Mesendoderm (in vitro differentiated cells): ENCODE measurements around the gene ARRB1.

Experiments
- DNase-seq: peaks from one replicate; pipeline ENCODE4 v3.0.0; 2013
- H2AK5ac ChIP-seq: 2 replicates; pipeline ENCODE4 v1.6.1; 2013; ENCODE audit warnings: low read length, inconsistent platforms
- H2BK120ac ChIP-seq: 2 replicates; pipeline ENCODE4 v1.6.1; 2013; ENCODE audit warnings: low read depth, mild to moderate bottlenecking, low read length, moderate library complexity, mixed read lengths
- H2BK15ac ChIP-seq: replicated peaks from 2 replicates; pipeline ENCODE4 v1.6.1; 2013; ENCODE audit warnings: low read depth, mild to moderate bottlenecking, moderate library complexity
- H2BK5ac ChIP-seq: 2 replicates; pipeline ENCODE4 v1.6.1; 2013; ENCODE audit warnings: low read length, inconsistent platforms
- H3K18ac ChIP-seq: 2 replicates; pipeline ENCODE4 v1.6.1; 2013; ENCODE audit warnings: mild to moderate bottlenecking, low read length, mixed read lengths
- H3K23ac ChIP-seq: one replicate; pipeline ENCODE4 v1.6.1; 2013; ENCODE audit warnings: low read length
- H3K27ac ChIP-seq: 2 replicates; pipeline ENCODE4 v1.5.1; 2013; ENCODE audit warnings: low read depth, mild to moderate bottlenecking, inconsistent platforms, low read length, moderate library complexity
- H3K27me3 ChIP-seq: 2 replicates; pipeline ENCODE4 v1.6.1; 2013; ENCODE audit warnings: low read length, control low read depth, mild to moderate bottlenecking, inconsistent platforms; ENCODE audit not compliant: insufficient read depth, poor library complexity
- H3K36me3 ChIP-seq: 2 replicates; pipeline ENCODE4 v1.6.1; 2013; ENCODE audit warnings: low read length, inconsistent platforms; ENCODE audit not compliant: control insufficient read depth, insufficient read depth
- H3K4ac ChIP-seq: one replicate; pipeline ENCODE4 v1.6.1; 2013; ENCODE audit warnings: low read depth, mild to moderate bottlenecking, low read length, moderate library complexity
- H3K4me1 ChIP-seq: 2 replicates; pipeline ENCODE4 v1.6.1; 2013; ENCODE audit warnings: low read depth, low read length, inconsistent platforms; ENCODE audit not compliant: control insufficient read depth
- H3K4me2 ChIP-seq: 2 replicates; pipeline ENCODE4 v1.6.1; 2013; ENCODE audit warnings: low read length
- H3K4me3 ChIP-seq: 2 replicates; pipeline ENCODE4 v1.5.1; 2013; ENCODE audit warnings: mild to moderate bottlenecking, low read length
- H3K56ac ChIP-seq: one replicate; pipeline ENCODE4 v1.6.1; 2013; ENCODE audit warnings: low read length
- H3K79me1 ChIP-seq: 2 replicates; pipeline ENCODE4 v1.6.1; 2013; ENCODE audit warnings: low read length, inconsistent platforms
- H3K79me2 ChIP-seq: 2 replicates; pipeline ENCODE4 v1.6.1; 2013; ENCODE audit warnings: mild to moderate bottlenecking, low read length; ENCODE audit not compliant: control insufficient read depth, insufficient read depth
- H3K9ac ChIP-seq: 2 replicates; pipeline ENCODE4 v1.6.1; 2013; ENCODE audit warnings: low read length, inconsistent platforms
- H4K5ac ChIP-seq: one replicate; pipeline ENCODE4 v1.6.1; 2013; ENCODE audit warnings: low read length
- H4K8ac ChIP-seq: one replicate; pipeline ENCODE4 v1.6.1; 2013; ENCODE audit warnings: low read depth, mild to moderate bottlenecking, control low read depth, low read length, moderate library complexity
- WGBS: extraction: QIAGEN DNeasy Blood & Tissue Kit; methylation state at CpG from one replicate; pipeline ENCODE4 v1.1.7; 2013; ENCODE audit warnings: low lambda C conversion rate, missing lambda C conversion rate; ENCODE audit not compliant: insufficient coverage; ENCODE audit errors: extremely low coverage; 5-methylcytosine and 5-hydroxymethylcytosine counted together

Gene ARRB1

DNA sequence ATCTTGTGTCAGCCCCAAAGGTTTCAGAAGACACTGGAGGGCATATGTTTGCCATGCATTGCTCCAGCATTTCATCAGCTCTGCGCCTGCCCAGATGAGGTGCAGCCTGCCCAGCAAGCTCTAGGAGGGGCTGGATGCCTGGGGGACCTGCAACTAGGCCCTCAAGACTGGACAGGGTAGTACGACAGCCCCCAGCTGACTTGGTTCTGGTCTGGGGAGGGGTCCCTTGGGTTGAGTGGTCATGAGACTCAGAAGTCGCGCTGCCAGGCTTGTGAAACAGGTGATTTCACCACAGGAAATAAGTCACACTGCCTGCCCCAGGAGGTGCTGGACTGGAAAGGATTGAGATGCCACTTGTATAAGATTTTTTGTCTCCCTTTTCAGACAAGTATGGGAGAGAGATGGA is 87.5 kb downstream of the ARRB1 start:
- peak; percentile 37 for DNase-seq
- no peaks in the 10 kb centered on the region for H3K79me1 ChIP-seq
- H4K8ac ChIP-seq, result no peak overlapping the region
- WGBS, result no CpG with 5 or more reads among the region's 4 CpGs
- no peak overlapping the region for H2BK5ac ChIP-seq
- no peak overlapping the region for H4K5ac ChIP-seq
- H2BK15ac ChIP-seq, result no peak overlapping the region
- H2AK5ac ChIP-seq, result no peak overlapping the region
- no peak overlapping the region for H3K56ac ChIP-seq
- H3K27me3 ChIP-seq, result no peaks in the 10 kb centered on the region
- no peak overlapping the region for H2BK120ac ChIP-seq
- no peak overlapping the region for H3K4me3 ChIP-seq
- H3K23ac ChIP-seq, result no peak overlapping the region
- H3K79me2 ChIP-seq, result no peaks in the 10 kb centered on the region
- no peak overlapping the region for H3K4ac ChIP-seq
- no peak overlapping the region for H3K4me2 ChIP-seq
- H3K4me1 ChIP-seq, result peaks cover 2% of the 10 kb centered on the region
- H3K27ac ChIP-seq, result no peak overlapping the region
- H3K9ac ChIP-seq, result no peak overlapping the region
- H3K36me3 ChIP-seq, result peaks cover 2% of the 10 kb centered on the region
- no peak overlapping the region for H3K18ac ChIP-seq

DNA sequence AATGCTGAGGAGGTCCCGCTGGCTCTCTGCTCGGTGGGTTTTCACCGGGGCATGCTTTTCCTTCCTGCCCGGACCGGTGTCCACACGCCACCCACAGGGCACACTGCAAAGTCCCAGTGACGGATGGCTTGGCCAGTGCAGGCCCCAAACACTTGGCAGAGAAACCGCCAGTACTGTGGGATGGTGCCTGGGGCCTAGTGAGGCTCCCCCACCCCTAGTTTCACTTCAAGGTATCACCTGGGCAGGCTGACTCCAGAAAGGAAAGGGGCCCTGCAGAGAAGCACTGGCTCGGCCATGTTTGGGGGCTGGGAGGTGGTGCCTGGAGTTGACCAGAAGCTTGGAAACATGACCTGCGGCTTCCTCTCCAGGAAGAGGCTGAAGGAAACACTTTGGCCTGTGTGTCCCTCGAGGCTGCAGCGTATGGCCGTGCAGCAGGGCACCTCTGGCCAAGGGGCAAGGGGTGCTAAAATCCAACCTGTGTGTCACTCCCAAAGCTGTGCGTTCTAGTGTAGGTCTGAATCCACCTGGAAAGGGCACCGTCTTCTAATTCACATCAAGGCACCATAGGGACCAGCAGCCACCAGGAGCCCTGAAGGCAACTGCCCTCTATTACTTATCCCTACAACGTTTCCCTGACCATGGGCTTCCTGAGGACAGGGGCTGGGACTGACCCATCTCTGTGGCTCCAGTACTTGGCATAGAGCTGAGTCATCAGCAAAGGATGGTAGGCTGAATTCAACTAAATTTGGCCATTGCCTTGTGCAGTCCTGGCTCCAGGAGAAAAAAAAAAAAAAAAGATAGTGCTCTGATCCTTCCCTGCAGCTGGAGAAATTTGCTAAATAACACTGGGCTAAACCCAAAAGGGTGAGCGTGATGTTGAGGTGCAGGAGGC is 88.3 kb downstream of the ARRB1 start:
- H2AK5ac ChIP-seq, result no peak overlapping the region
- H4K5ac ChIP-seq, result no peak overlapping the region
- H3K27ac ChIP-seq, result no peak overlapping the region
- no peak overlapping the region for H3K56ac ChIP-seq
- H3K4me2 ChIP-seq, result no peak overlapping the region
- no peak for DNase-seq
- no peak overlapping the region for H3K23ac ChIP-seq
- no peak overlapping the region for H3K4ac ChIP-seq
- H4K8ac ChIP-seq, result no peak overlapping the region
- no peaks in the 10 kb centered on the region for H3K79me2 ChIP-seq
- H2BK15ac ChIP-seq, result no peak overlapping the region
- H3K4me3 ChIP-seq, result no peak overlapping the region
- H2BK120ac ChIP-seq, result no peak overlapping the region
- no peak overlapping the region for H2BK5ac ChIP-seq
- peaks cover 2% of the 10 kb centered on the region for H3K4me1 ChIP-seq
- no CpG with 5 or more reads among the region's 17 CpGs for WGBS
- H3K27me3 ChIP-seq, result no peaks in the 10 kb centered on the region
- no peaks in the 10 kb centered on the region for H3K79me1 ChIP-seq
- no peak overlapping the region for H3K18ac ChIP-seq
- no peaks in the 10 kb centered on the region for H3K36me3 ChIP-seq
- H3K9ac ChIP-seq, result no peak overlapping the region

DNA sequence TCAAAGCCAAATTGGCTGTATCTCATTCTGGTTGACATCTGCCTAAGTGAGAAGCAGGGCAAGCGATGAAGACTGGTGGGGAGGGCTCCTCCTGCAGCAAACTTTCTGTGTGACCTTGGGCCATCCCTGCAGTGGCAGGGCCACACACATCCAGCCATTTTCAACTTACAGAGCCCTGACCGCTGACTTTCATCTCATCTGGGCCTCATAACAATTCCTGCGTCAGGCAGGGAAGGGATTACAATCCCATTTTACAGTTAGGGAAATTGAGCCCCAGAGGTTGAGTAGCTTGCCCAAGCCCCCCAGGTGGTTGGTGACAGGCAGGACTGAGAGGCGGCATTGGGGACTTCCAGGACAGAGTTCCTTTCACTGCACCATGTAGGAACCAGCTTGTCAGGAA is 89.0 kb downstream of the ARRB1 start:
- Histone ChIP-seq H3K27me3 (no peaks in the 10 kb centered on the region), H3K4me3 (no peak overlapping the region), H3K79me2 (no peaks in the 10 kb centered on the region), H3K23ac (no peak overlapping the region), H3K4me1 (peaks cover 2% of the 10 kb centered on the region), H3K27ac (no peak overlapping the region), H3K4me2 (no peak overlapping the region), H2BK15ac (no peak overlapping the region), H3K79me1 (no peaks in the 10 kb centered on the region), H4K8ac (no peak overlapping the region), H3K56ac (no peak overlapping the region), H3K18ac (no peak overlapping the region), H3K36me3 (no peaks in the 10 kb centered on the region), H3K4ac (no peak overlapping the region), H2AK5ac (no peak overlapping the region), H4K5ac (no peak overlapping the region), H2BK5ac (no peak overlapping the region), H2BK120ac (no peak overlapping the region), H3K9ac (no peak overlapping the region)
- no peak for DNase-seq
- no CpG with 5 or more reads among the region's 4 CpGs for WGBS

DNA sequence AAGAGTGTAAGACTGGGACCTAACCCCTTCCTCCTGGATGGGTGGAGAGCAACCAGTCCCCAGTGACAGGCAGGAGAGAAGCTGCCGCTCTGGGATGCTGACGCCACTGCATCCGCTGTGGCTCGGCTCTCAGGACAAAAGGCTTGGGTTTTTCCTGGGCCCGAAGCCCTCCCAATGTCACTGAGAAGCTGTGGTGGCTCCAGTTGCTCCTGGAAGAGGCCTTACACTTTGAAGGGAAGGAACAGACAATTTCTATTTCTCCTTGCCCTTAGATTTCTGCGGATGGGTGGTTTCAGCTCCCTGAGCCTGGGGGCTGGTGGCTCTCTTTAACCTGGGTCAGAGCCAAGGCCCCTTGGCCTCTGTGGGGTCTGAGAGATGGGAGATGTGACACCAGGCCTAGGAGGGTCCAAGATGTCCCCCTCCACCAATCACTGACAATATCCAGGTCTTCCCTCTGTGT is 89.5 kb downstream of the ARRB1 start:
- Histone ChIP-seq H3K23ac (no peak overlapping the region), H2BK15ac (no peak overlapping the region), H4K5ac (no peak overlapping the region), H3K4me3 (no peak overlapping the region), H4K8ac (no peak overlapping the region), H3K4ac (no peak overlapping the region), H3K4me2 (no peak overlapping the region), H2BK5ac (no peak overlapping the region), H2AK5ac (no peak overlapping the region), H3K9ac (no peak overlapping the region), H3K36me3 (no peaks in the 10 kb centered on the region), H3K56ac (no peak overlapping the region), H3K79me1 (no peaks in the 10 kb centered on the region), H3K27ac (no peak overlapping the region), H3K18ac (no peak overlapping the region), H3K79me2 (no peaks in the 10 kb centered on the region), H2BK120ac (no peak overlapping the region), H3K4me1 (peaks cover 2% of the 10 kb centered on the region), H3K27me3 (no peaks in the 10 kb centered on the region)
- no CpG with 5 or more reads among the region's 6 CpGs for WGBS
- DNase-seq, result no peak

DNA sequence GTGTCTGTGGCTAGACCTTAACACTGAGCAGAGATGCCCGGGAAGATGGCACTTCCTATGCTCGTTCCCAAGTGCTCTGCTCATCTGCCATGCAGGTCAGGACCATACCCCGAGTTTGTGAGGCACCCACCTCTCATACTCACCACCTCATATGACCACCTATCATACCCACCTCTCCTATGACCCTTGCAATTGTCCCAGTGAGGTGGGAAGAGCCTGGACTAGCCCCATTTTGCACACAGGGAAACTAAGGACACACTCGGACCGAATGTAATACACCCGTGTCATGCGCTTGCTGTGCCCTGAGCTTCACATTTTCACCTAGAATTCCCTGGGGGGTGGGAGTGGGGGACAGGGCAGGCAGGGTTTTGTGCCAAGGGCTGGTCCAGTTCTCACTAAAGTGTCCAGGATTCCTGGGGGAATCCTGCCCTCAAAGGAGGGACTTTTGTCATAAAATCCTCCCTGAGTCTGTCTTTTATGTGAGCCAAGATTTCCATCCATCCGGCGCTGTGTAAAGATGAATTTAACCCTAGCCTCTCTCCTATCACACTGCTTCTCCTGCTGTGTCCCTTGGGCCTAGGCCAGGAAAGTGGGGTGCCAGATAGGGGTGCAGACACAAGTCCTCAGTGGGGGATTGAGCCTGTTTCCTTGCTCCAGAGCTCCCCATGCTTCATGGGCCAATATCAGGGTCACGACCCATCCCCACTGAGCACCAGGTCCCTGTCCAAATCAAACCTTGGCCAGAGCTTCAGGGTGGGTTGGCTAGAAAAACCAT is 90.9 kb downstream of the ARRB1 start:
- peaks cover 2% of the 10 kb centered on the region for H3K4me1 ChIP-seq
- no peak overlapping the region for H3K56ac ChIP-seq
- no peak overlapping the region for H3K23ac ChIP-seq
- H3K18ac ChIP-seq, result no peak overlapping the region
- H4K8ac ChIP-seq, result no peak overlapping the region
- no peaks in the 10 kb centered on the region for H3K79me2 ChIP-seq
- no peak overlapping the region for H3K9ac ChIP-seq
- H3K27me3 ChIP-seq, result no peaks in the 10 kb centered on the region
- no peak overlapping the region for H3K4ac ChIP-seq
- H2BK5ac ChIP-seq, result no peak overlapping the region
- DNase-seq, result no peak
- H3K27ac ChIP-seq, result no peak overlapping the region
- no peaks in the 10 kb centered on the region for H3K36me3 ChIP-seq
- no peak overlapping the region for H3K4me3 ChIP-seq
- no peak overlapping the region for H2AK5ac ChIP-seq
- no peak overlapping the region for H4K5ac ChIP-seq
- H3K79me1 ChIP-seq, result no peaks in the 10 kb centered on the region
- WGBS, result no CpG with 5 or more reads among the region's 10 CpGs
- H3K4me2 ChIP-seq, result no peak overlapping the region
- H2BK120ac ChIP-seq, result no peak overlapping the region
- no peak overlapping the region for H2BK15ac ChIP-seq
